ENCODE results near the gene OCA2. TPM values are rescaled to one million over a fixed set of nuclear protein-coding genes. Genes with fewer than 3 reads are reported as not detected.

Gene OCA2
- total RNA-seq, 1 experiment from 2014 or later = 0.09 TPM

- H3K4me1 ChIP-seq (ENCODE audit: insufficient read depth, low read length, poor library complexity, severe bottlenecking) = no peaks in the 10 kb centered on the region
- H3K27me3 ChIP-seq (replicated peaks; ENCODE audit: insufficient read depth, low read depth, low read length, poor library complexity) = no peaks in the 10 kb centered on the region
- no peak for DNase-seq (ENCODE audit: low spot score)
- H3K4me3 ChIP-seq (ENCODE audit: low read depth, low read length, poor library complexity, severe bottlenecking) = no peak overlapping the region
- intact Hi-C loops (cut with micrococcal nuclease; ENCODE audit: unreplicated experiment) = no loop called here
- ChIA-PET POLR2A (ENCODE audit: low non-redundant PET) (no interaction called here), CTCF (no interaction called here)
- no TSS peak for BruUV-seq (replicated peaks)
- no peaks in the 10 kb centered on the region for H3K36me3 ChIP-seq (ENCODE audit: insufficient read depth, low read length, poor library complexity, severe bottlenecking)
- H3K27ac ChIP-seq (ENCODE audit: low read depth, low read length, poor library complexity, severe bottlenecking) = no peak overlapping the region
- TF ChIP-seq EZH2 (IDR thresholded peaks at IDR 0.05; ENCODE audit: borderline replicate concordance, low read depth, low read length, poor library complexity, severe bottlenecking) = no peak
- H3K9me3 ChIP-seq (ENCODE audit: low read depth, low read length, poor library complexity, severe bottlenecking) = peaks cover 38% of the 10 kb centered on the region
Measured at GRCh38 chr15:27771892-27772291, 327.2 kb downstream of the OCA2 start.

DNA sequence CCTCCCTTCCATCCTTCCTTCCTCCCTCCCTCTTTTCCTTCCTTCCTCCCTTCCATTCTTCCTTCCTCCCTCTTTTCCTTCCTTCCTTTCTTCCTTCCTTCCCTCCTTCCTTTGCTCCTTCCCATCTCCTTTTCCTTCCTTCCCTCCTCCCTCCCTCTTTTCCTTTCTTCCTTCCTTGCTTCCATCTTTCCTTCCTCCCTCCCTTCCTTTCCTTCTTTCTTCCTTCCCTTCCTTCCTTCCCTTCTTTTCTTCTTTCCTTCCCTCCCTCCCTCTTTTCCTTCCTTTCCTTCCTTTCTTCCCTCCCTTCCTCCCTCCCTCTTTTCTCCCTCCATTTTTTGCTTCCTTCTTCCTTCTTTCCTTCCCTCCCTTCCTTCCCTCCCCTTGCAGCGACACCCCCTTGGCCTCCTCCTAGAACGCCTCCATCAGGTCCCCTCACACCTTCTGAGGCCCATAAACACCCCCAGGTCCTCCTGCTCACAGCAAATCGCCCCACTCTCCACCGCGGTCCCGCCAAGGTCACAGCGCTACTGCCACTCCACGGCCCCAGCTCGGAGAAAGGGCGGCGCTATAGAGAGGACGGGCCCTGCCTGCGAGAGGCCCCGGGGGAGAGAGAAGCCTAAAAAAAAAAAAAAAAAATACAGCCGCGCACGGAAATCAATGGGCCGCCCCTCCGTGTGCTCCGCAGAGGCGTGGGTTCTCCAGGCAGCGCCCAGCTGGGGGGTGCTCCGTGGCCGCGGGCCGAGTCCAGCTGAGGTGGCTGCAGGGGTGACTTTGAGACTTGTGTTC lies 328.2 kb downstream of the OCA2 start:
- H3K4me1 ChIP-seq (ENCODE audit: insufficient read depth, low read length, poor library complexity, severe bottlenecking) = no peaks in the 10 kb centered on the region
- H3K27me3 ChIP-seq (replicated peaks; ENCODE audit: insufficient read depth, low read depth, low read length, poor library complexity) = no peaks in the 10 kb centered on the region
- no peaks in the 10 kb centered on the region for H3K36me3 ChIP-seq (ENCODE audit: insufficient read depth, low read length, poor library complexity, severe bottlenecking)
- no TSS peak for BruUV-seq (replicated peaks)
- H3K4me3 ChIP-seq (ENCODE audit: low read depth, low read length, poor library complexity, severe bottlenecking) = no peak overlapping the region
- CTCF ChIA-PET = no interaction called here
- POLR2A ChIA-PET (ENCODE audit: low non-redundant PET) = no interaction called here
- TF ChIP-seq EZH2 (IDR thresholded peaks at IDR 0.05; ENCODE audit: borderline replicate concordance, low read depth, low read length, poor library complexity, severe bottlenecking) = no peak
- TF ChIP-seq, protein P1, sequence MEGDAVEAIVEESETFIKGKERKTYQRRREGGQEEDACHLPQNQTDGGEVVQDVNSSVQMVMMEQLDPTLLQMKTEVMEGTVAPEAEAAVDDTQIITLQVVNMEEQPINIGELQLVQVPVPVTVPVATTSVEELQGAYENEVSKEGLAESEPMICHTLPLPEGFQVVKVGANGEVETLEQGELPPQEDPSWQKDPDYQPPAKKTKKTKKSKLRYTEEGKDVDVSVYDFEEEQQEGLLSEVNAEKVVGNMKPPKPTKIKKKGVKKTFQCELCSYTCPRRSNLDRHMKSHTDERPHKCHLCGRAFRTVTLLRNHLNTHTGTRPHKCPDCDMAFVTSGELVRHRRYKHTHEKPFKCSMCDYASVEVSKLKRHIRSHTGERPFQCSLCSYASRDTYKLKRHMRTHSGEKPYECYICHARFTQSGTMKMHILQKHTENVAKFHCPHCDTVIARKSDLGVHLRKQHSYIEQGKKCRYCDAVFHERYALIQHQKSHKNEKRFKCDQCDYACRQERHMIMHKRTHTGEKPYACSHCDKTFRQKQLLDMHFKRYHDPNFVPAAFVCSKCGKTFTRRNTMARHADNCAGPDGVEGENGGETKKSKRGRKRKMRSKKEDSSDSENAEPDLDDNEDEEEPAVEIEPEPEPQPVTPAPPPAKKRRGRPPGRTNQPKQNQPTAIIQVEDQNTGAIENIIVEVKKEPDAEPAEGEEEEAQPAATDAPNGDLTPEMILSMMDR (conservative IDR thresholded peaks at IDR 0.05; ENCODE audit: low read depth, low read length) = no peak
- H3K27ac ChIP-seq (ENCODE audit: low read depth, low read length, poor library complexity, severe bottlenecking) = no peak overlapping the region
- intact Hi-C loops (cut with micrococcal nuclease; ENCODE audit: unreplicated experiment) = no loop called here
- DNase-seq (ENCODE audit: low spot score) = no peak
- peaks cover 46% of the 10 kb centered on the region for H3K9me3 ChIP-seq (ENCODE audit: low read depth, low read length, poor library complexity, severe bottlenecking)

- BruUV-seq (replicated peaks) = no TSS peak
- no peak for TF ChIP-seq EZH2 (IDR thresholded peaks at IDR 0.05; ENCODE audit: borderline replicate concordance, low read depth, low read length, poor library complexity, severe bottlenecking)
- TF ChIP-seq, protein P1 (conservative IDR thresholded peaks at IDR 0.05; ENCODE audit: low read depth, low read length) = no peak
- POLR2A ChIA-PET (ENCODE audit: low non-redundant PET) = no interaction called here
- Histone ChIP-seq H3K9me3 (ENCODE audit: low read depth, low read length, poor library complexity, severe bottlenecking) (peaks cover 48% of the 10 kb centered on the region), H3K4me1 (ENCODE audit: insufficient read depth, low read length, poor library complexity, severe bottlenecking) (no peaks in the 10 kb centered on the region), H3K27me3 (replicated peaks; ENCODE audit: insufficient read depth, low read depth, low read length, poor library complexity) (no peaks in the 10 kb centered on the region), H3K27ac (ENCODE audit: low read depth, low read length, poor library complexity, severe bottlenecking) (no peak overlapping the region), H3K36me3 (ENCODE audit: insufficient read depth, low read length, poor library complexity, severe bottlenecking) (no peaks in the 10 kb centered on the region), H3K4me3 (ENCODE audit: low read depth, low read length, poor library complexity, severe bottlenecking) (no peak overlapping the region)
- no peak for DNase-seq (ENCODE audit: low spot score)
- intact Hi-C loops (cut with micrococcal nuclease; ENCODE audit: unreplicated experiment) = no loop called here
- CTCF ChIA-PET = no interaction called here
Measured at GRCh38 chr15:27770086-27770607, 329.0 kb downstream of the OCA2 start.
